OCI-LY7 (cell line): Measurements from ENCODE around the gene GRK5. TPM values are rescaled to one million over a fixed set of nuclear protein-coding genes. Genes with fewer than 3 reads are reported as not detected.

Source experiments
- BruUV-seq: library from RNA; stranded (reverse); fragments of 400-500 nt; replicated peaks from 2 replicates; lab custom pipeline; 2021; lab: Mats Ljungman, UMichigan
- CTCF ChIA-PET: fragments of 300-600 bp; sonication (Branson Sonifier 250); formaldehyde crosslinking; loops from one replicate; lab custom pipeline; 2022; ENCODE audit warnings: antibody characterized with exemption; ENCODE audit not compliant: unreplicated experiment; lab: Charles Lee
- POLR2A ChIA-PET: fragments of 300-600 bp; sonication (Branson Sonifier 250); formaldehyde crosslinking; loops from one replicate; lab custom pipeline; 2022; ENCODE audit warnings: antibody characterized with exemption; lab: Charles Lee
- DNase-seq: peaks from one replicate; pipeline ENCODE4 v3.0.0-alpha.2; 2015; ENCODE audit warnings: low spot score
- H2AFZ ChIP-seq: fragments of 200-600 bp; sonication (generic), shearing (Covaris generic); 2 replicates; pipeline ENCODE4 v1.6.1; 2014; ENCODE audit warnings: mild to moderate bottlenecking, antibody characterized with exemption, low read length, moderate library complexity
- H3K27ac ChIP-seq: fragments of 200-600 bp; sonication (generic); 2 replicates; pipeline ENCODE4 v1.5.1; 2014; ENCODE audit warnings: mixed run types, low read depth, mild to moderate bottlenecking, moderate library complexity, low read length, inconsistent platforms; ENCODE audit not compliant: poor library complexity, severe bottlenecking
- H3K36me3 ChIP-seq: fragments of 200-600 bp; sonication (generic); 2 replicates; pipeline ENCODE4 v1.6.1; 2014; ENCODE audit warnings: mild to moderate bottlenecking, antibody characterized with exemption, low read length, moderate library complexity, mixed read lengths; ENCODE audit not compliant: insufficient read depth
- H3K4me1 ChIP-seq: fragments of 200-600 bp; sonication (generic); 2 replicates; pipeline ENCODE4 v1.5.1; 2014; ENCODE audit warnings: mild to moderate bottlenecking, low read length; ENCODE audit not compliant: insufficient read depth, poor library complexity, severe bottlenecking
- H3K4me2 ChIP-seq: fragments of 200-600 bp; sonication (generic); 2 replicates; pipeline ENCODE4 v1.6.1; 2014; ENCODE audit warnings: mild to moderate bottlenecking, low read length
- H3K4me3 ChIP-seq: fragments of 200-600 bp; sonication (generic); 2 replicates; pipeline ENCODE4 v1.5.1; 2014; ENCODE audit warnings: mild to moderate bottlenecking, low read depth, low read length; ENCODE audit not compliant: poor library complexity, severe bottlenecking
- H3K79me2 ChIP-seq: fragments of 200-600 bp; sonication (generic); 2 replicates; pipeline ENCODE4 v1.6.1; 2016; ENCODE audit warnings: low read depth, mild to moderate bottlenecking, low read length, moderate library complexity, mixed read lengths; ENCODE audit not compliant: insufficient read depth
- H3K9me2 ChIP-seq: fragments of 200-600 bp; sonication (generic); 2 replicates; pipeline ENCODE4 v1.6.1; 2016; ENCODE audit warnings: mild to moderate bottlenecking, low read length, mixed read lengths; ENCODE audit not compliant: insufficient read depth
- H3K9me3 ChIP-seq: fragments of 200-600 bp; sonication (generic); 2 replicates; pipeline ENCODE4 v1.6.1; 2014; ENCODE audit warnings: mild to moderate bottlenecking, mixed run types, low read length, mixed read lengths
- H4K20me1 ChIP-seq: fragments of 200-600 bp; sonication (generic); 2 replicates; pipeline ENCODE4 v1.6.1; 2014; ENCODE audit warnings: mild to moderate bottlenecking, antibody characterized with exemption, low read length, moderate library complexity, mixed read lengths; ENCODE audit not compliant: insufficient read depth
- CTCF ChIP-seq: fragments of 200-600 bp; sonication (generic); conservative IDR thresholded peaks from 2 replicates; pipeline ENCODE4 v1.5.1; 2014; ENCODE audit warnings: mild to moderate bottlenecking, antibody characterized with exemption, low read length, moderate library complexity, mixed read lengths
- EZH2phosphoT487 ChIP-seq: fragments of 200-600 bp; sonication (generic); IDR thresholded peaks from 2 replicates; pipeline ENCODE4 v1.6.1; 2018; ENCODE audit warnings: low read depth, borderline replicate concordance, mild to moderate bottlenecking, mixed run types, antibody characterized with exemption, low read length, moderate library complexity, mixed read lengths
- intact Hi-C: fragments of 100-400 bp; cut with micrococcal nuclease; formaldehyde crosslinking; loops from one replicate; pipeline ENCODE4 v1.10.0; 2022; ENCODE audit not compliant: unreplicated experiment
- total RNA-seq, 2 experiments: library from RNA; depleted of rRNA in 1 of 2; stranded (reverse); fragments of >200 nt in 1 of 2; shearing (Covaris generic) in 1 of 2; gene quantifications; 2 replicates each; pipeline ENCODE4 v1.2.3, GENCODE V29; 2014 to 2022

The GRK5 gene
- total RNA-seq, 2 experiments from 2014 or later = 4.7 to 10.2 TPM

- BruUV-seq = no TSS peak
- H3K4me2 ChIP-seq = no peak overlapping the region
- ChIA-PET CTCF (no interaction called here), POLR2A (interaction anchor here (0.6 to 1.0 kb wide), 2 partner anchors 16 to 56 kb away, joined by 3 to 4 read pairs; no protein-coding TSS in a partner anchor)
- H3K9me2 ChIP-seq = no peaks in the 10 kb centered on the region
- TF ChIP-seq CTCF (no peak), EZH2phosphoT487 (no peak)
- intact Hi-C loops = no loop called here
- no peaks in the 10 kb centered on the region for H4K20me1 ChIP-seq
- DNase-seq = no peak
- no peaks in the 10 kb centered on the region for H3K9me3 ChIP-seq
- H2AFZ ChIP-seq = no peak overlapping the region
- no peak overlapping the region for H3K27ac ChIP-seq
- H3K36me3 ChIP-seq = no peaks in the 10 kb centered on the region
- H3K4me1 ChIP-seq = no peaks in the 10 kb centered on the region
- no peaks in the 10 kb centered on the region for H3K79me2 ChIP-seq
- no peak overlapping the region for H3K4me3 ChIP-seq
Measured at GRCh38 chr10:119263951-119264617, 56.7 kb downstream of the GRK5 start.

GRCh38 chr10:119265691-119266090, 58.3 kb downstream of the GRK5 start:
- intact Hi-C loops = no loop called here
- H3K27ac ChIP-seq = no peak overlapping the region
- BruUV-seq = no TSS peak
- H3K79me2 ChIP-seq = no peaks in the 10 kb centered on the region
- CTCF ChIA-PET = interaction anchor here (0.6 kb wide), 1 partner anchor 9 kb away, joined by 3 read pairs; no protein-coding TSS in a partner anchor
- no peaks in the 10 kb centered on the region for H3K9me3 ChIP-seq
- H2AFZ ChIP-seq = no peak overlapping the region
- H3K4me2 ChIP-seq = no peak overlapping the region
- H4K20me1 ChIP-seq = no peaks in the 10 kb centered on the region
- H3K4me3 ChIP-seq = no peak overlapping the region
- no peaks in the 10 kb centered on the region for H3K9me2 ChIP-seq
- POLR2A ChIA-PET = interaction anchor here (0.7 kb wide), 1 partner anchor 53 kb away, joined by 3 read pairs; no protein-coding TSS in a partner anchor
- TF ChIP-seq CTCF (no peak), EZH2phosphoT487 (no peak)
- no peaks in the 10 kb centered on the region for H3K36me3 ChIP-seq
- no peaks in the 10 kb centered on the region for H3K4me1 ChIP-seq
- no peak for DNase-seq

- no peaks in the 10 kb centered on the region for H3K79me2 ChIP-seq
- TF ChIP-seq CTCF (no peak), EZH2phosphoT487 (no peak)
- no peak overlapping the region for H3K4me2 ChIP-seq
- no peaks in the 10 kb centered on the region for H3K36me3 ChIP-seq
- no peaks in the 10 kb centered on the region for H3K9me3 ChIP-seq
- ChIA-PET CTCF (interaction anchor here (0.6 kb wide), 1 partner anchor 21 kb away, joined by 3 read pairs; no protein-coding TSS in a partner anchor), POLR2A (interaction anchor here (1.5 kb wide), 1 partner anchor 15 kb away, joined by 3 read pairs; no protein-coding TSS in a partner anchor)
- H3K4me3 ChIP-seq = no peak overlapping the region
- H3K9me2 ChIP-seq = no peaks in the 10 kb centered on the region
- H3K27ac ChIP-seq = no peak overlapping the region
- DNase-seq = no peak
- intact Hi-C loops = no loop called here
- H4K20me1 ChIP-seq = no peaks in the 10 kb centered on the region
- no TSS peak for BruUV-seq
- no peak overlapping the region for H2AFZ ChIP-seq
- H3K4me1 ChIP-seq = no peaks in the 10 kb centered on the region
Measured at GRCh38 chr10:119267384-119267783, 60.0 kb downstream of the GRK5 start.
